IPS-18c (cell line): ENCODE measurements around the gene TGFB1.
"Not testable (repeated sequence)": the region's sequence is repeated elsewhere in the genome, so short reads cannot be mapped to it uniquely, and the experiment has no call there.

Experiments used
- H3K4me3 ChIP-seq: 2 replicates; pipeline ENCODE4 v1.7.0; 2013; ENCODE audit warnings: low read depth, mild to moderate bottlenecking, low read length, moderate library complexity; ENCODE audit not compliant: insufficient read depth
- H3K9me3 ChIP-seq: one replicate; pipeline ENCODE4 v1.6.1; 2013; ENCODE audit warnings: mild to moderate bottlenecking, low read length, moderate library complexity; ENCODE audit not compliant: control insufficient read depth, insufficient read depth

TGFB1 gene

GRCh38 chr19:41376241-41376997, 22.7 kb upstream of the TGFB1 start, which contains the start of gene TMEM91:
Gene TMEM91, plus strand, starts transcription at chr19:41376533. Its CDS starts 1,777 bp downstream, at chr19:41378310.
- Histone ChIP-seq H3K4me3 (peak within 1 kb of the TSS; percentile 69), H3K9me3 (no peaks in the 10 kb centered on the region)

DNA sequence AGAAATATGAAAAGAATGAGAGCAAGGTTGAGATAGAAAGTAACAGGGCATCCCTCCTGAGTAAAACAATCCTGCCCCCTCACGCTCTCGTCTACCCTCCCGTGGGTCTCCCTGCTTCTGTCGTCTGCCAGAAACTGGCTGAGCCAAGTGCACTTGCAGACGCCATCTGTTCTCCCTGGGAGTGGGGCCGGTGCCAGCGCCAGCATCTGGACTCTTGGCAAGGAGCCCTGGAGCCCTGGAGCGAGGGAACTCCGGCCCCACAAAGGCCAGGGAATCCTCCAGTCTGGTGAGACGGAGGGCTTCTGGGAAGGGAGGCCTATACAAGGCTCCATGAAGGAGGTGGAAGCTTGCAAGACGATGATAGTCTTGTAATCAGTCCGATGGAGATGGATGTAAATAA, 20.3 kb upstream of the TGFB1 start:
- no peak overlapping the region for H3K4me3 ChIP-seq
- H3K9me3 ChIP-seq = no peaks in the 10 kb centered on the region

- H3K9me3 ChIP-seq = no peaks in the 10 kb centered on the region
- H3K4me3 ChIP-seq = no peak overlapping the region
Observed at GRCh38 chr19:41372501-41372900, 18.8 kb upstream of the TGFB1 start.

DNA sequence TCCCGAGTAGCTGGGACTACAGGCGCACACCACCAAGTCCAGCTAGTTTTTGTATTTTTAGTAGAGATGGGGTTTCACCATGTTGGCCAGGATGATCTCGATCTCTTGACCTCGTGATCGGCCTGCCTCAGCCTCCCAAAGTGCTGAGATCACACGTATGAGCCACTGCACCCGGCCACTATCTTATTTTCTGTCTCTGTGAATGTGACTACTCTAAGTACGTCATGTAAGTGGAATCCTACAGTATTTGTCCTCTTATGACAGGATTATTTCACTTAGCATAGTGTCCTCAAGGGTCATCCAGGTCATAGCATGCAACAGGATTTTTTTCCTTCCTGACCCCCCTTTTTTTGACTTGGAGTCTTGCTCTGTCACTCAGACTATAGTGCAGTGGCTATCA, 17.8 kb upstream of the TGFB1 start:
- no peaks in the 10 kb centered on the region for H3K9me3 ChIP-seq
- no peak overlapping the region for H3K4me3 ChIP-seq

DNA sequence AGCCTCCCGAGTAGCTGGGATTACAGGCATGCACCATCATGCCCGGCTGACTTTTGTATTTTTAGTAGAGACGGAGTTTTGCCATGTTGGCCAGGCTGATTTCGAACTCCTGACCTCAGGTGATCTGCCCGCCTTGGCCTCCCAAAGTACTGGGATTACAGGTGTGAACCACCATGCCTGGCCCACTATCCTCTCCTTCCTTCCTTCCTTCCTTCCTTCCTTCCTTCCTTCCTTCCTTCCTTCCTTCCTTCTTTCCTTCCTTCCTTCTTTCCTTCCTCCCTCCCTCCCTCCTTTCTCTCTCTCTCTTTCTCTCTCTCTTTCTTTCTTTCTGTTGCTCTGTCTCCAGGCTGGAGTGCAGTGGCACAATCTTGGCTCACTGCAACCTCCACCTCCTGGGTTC, 17.4 kb upstream of the TGFB1 start:
- H3K9me3 ChIP-seq, H3K4me3 ChIP-seq: not testable (repeated sequence)

DNA sequence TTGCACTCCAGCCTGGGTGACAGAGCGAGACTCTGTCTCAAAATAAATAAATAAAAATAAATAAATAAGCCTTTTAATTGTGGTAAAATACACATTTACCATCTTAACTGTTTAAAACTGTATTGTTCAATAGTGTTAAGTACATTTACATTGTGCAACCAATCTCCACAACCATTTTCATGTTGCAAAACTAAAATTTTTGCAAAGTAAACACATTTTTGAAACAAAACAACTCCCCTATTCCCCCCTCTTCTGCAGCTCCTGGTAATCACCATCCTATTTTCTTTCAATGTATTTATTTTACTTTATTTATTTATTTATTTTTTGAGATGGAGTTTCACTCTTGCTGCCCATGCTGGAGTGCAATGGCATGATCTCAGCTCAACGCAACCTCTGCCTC, 16.0 kb upstream of the TGFB1 start:
- no peak overlapping the region for H3K4me3 ChIP-seq
- no peaks in the 10 kb centered on the region for H3K9me3 ChIP-seq

DNA sequence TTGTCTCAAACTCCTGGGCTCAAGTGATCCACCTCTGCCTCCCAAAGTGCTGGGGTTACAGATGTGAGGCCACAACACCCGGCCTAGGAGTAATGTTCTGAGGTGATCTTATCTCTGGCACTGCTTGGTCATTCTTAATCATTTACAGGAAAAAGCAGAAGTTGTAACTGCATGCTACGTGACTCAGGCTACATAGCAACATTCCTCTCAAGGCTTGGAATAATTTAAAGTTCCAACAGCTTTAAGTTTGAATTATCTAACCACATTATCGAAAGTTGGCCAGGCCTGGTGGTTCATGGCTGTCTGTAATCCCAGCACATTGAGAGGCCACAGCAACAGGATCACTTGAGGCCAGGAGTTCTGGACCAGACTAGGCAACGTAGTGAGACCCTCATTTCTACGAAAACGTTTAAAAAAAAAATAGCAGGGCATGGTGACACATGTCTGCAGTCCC, 14.2 kb upstream of the TGFB1 start:
- Histone ChIP-seq H3K9me3 (no peaks in the 10 kb centered on the region), H3K4me3 (no peak overlapping the region)

DNA sequence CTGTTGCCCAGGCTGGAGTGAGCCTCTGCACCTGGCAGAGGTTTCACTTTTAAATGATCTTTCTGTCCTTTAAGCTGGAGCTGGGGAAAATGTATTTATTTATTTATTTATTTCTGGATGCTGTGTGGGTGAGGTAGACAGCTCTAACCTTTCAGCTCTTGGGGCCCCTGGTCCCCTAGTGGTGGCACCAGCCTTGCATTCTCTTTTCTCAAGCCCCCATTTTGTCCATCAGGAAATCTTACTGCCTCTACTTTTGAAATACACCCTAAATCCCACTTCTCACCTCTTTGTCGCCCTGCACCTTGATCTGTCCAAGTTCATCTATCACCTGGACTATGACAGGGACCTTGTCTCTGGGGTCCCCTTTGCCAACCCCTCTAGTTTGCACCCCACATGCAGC, 12.4 kb upstream of the TGFB1 start:
- H3K4me3 ChIP-seq = no peak overlapping the region
- H3K9me3 ChIP-seq = no peaks in the 10 kb centered on the region

- peak overlapping the region; percentile 88 for H3K4me3 ChIP-seq
Observed at GRCh38 chr19:41364524-41365391, 11.0 kb upstream of the TGFB1 start.

DNA sequence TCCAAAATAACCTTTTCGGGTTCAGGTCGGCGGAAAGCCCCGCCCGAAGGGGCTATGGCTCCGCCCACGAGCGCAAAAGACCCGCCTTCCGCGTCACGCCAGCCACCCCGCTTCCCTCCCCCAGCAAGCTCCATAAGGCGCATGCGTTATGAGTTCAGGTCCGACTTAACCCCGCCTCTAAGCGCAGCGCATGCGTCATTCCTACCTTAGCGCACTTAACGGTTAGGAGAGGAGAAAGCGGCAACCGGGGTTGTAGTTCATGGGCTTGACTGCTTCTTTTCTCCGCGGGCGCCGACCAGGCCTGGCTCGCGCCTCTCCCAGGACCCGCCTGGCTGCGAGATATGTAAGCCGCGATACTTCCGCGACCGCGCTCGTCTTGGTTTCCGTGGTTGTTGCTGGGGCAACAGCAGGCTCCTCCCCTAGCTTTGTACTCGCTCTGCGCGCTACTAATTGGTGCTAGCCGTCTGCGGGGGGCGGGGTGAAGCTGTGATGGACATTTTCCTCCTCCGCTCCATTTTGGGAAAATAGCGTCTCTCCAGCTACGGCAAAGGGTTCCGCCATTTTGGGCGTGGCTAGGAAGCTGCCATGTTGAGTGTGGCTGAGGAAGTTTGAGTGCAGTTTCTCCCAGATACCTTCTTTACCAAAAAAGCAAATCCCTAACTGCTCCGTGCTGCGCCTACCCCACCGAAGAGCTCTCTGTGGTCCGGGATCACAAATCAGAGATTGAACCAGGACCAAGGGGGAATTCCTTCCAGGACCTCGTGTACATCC, 10.2 kb upstream of the TGFB1 start, which contains the start of gene B9D2:
B9D2 (minus strand) TSS at position 397 of the 771 bp plus-strand sequence. CDS start 630 bp downstream, outside the sequence.
- Histone ChIP-seq H3K9me3 (no peaks in the 10 kb centered on the region), H3K4me3 (peak within 1 kb of the TSS; percentile 88)

More at GRCh38 chr19:41364524-41365391, 11.0 kb upstream of the TGFB1 start:
- no peaks in the 10 kb centered on the region for H3K9me3 ChIP-seq

DNA sequence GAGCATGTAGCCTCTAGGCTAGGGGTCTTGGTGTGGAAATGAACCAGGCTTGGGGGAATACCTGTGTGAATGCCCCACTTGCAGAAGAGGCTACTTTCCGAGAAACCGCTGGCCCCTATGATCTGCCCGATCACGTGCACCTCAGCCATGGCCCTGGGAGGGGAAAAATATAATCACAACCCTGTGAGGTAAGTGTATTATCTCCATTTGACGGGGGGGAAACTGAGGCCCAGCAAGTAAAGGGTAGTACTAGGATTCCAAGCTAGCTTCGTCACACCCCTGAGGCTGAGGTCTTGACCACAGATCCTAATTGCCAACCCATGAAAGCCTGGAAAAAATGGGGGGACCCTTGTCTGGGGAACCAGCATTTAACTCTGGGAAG, 9.6 kb upstream of the TGFB1 start:
- Histone ChIP-seq H3K9me3 (no peaks in the 10 kb centered on the region), H3K4me3 (peak overlapping the region; percentile 88; the same call in 1 of the 2 replicates)

DNA sequence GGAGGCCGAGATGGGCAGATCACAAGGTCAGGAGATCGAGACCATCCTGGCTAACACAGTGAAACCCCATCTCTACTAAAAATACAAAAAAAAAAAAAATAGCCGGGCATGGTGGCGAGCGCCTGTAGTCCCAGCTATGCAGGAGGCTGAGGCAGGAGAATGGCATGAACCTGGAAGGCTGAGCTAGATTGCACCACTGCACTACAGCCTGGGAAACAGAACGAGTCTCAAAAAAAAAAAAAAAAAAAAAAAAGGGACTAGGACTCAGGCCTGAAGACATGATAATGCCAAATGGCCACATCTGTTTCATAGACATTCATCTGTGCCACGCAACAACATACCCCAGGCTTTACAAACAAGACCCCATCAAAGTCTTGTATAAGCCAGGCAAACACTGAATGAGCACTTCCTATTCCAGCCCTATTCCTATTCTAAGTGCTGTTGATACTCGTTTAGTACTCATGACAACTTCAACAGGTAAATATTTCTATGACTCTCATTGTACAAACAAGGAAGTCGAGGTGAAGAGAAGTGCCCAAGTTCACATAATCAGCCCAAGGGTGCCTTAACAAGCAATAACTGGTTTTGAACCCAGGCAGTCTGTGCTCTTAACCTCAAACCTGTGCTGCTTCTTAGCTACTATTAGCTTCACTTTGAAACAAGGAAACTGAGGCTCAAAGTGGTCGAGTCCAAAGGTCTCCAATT, 8.6 kb upstream of the TGFB1 start:
- Histone ChIP-seq H3K4me3 (no peak overlapping the region), H3K9me3 (no peaks in the 10 kb centered on the region)

- H3K9me3 ChIP-seq = no peaks in the 10 kb centered on the region
- H3K4me3 ChIP-seq = no peak overlapping the region
Observed at GRCh38 chr19:41359741-41360140, 6.0 kb upstream of the TGFB1 start.

- Histone ChIP-seq H3K9me3 (no peaks in the 10 kb centered on the region), H3K4me3 (no peak overlapping the region)
Observed at GRCh38 chr19:41357746-41358145, 4.0 kb upstream of the TGFB1 start.

DNA sequence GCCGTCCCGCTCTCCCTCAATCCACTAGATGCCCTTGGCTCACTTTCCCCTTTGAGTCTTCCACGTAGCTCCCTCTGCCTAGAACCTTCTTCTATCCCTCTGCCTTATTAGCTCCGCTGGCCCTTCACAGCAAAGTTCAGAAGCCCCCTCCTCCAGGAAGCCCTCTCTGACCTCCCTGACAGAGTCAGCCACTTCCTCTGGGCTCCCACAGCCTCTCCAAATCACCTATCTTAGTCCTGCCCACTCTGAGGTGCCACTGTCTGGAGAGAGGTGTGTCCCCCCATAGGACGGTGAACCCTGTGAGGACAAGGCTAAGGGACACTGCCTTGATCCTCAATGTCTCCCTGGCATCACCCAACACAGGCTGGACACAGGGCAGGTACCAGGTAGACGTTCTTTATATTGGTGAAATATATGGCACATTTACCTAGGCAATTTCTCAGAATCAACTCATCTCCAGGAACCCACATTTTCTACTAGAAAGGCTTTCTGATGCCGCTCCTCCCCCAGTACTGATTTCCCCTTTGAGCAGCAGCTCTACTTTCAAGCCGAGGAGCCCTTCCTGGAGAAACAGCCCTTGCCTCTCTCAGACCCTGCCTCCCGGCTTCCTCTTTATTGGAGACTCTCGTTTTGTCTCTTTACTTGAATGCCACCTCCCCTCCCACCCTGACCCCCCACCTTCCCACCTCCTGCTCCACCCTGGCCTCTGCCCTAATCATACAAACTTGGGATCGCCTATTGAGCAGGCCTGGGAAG, 3.4 kb upstream of the TGFB1 start:
- no peak overlapping the region for H3K4me3 ChIP-seq

DNA sequence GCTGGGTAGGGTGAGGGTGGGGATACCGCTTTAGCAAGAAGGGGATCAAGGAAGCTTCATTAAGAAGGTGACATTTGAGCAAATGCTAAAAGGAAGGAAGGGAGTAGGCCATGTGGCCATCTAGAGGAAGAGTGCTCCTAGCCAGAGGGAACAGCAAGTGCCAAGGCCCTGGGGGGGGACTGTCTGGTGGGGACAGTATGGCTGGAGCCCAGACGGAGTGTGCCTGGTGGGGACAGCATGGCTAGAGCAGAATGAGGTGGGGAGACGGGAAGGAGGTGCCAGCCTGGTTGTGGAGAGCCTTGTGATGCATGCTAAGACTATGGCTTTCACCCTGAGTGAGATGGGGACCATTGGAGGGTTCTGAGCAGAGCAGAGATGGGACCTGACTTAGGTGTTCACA, 2.1 kb upstream of the TGFB1 start:
- H3K4me3 ChIP-seq = no peak overlapping the region
- no peaks in the 10 kb centered on the region for H3K9me3 ChIP-seq

More for the DNA sequence above, 3.4 kb upstream of the TGFB1 start:
- no peaks in the 10 kb centered on the region for H3K9me3 ChIP-seq
